Dermis blood vessel endothelial cell (primary cell): ENCODE results near the gene SPRR1A. TPM values are rescaled to one million over a fixed set of nuclear protein-coding genes. Genes with fewer than 3 reads are reported as not detected.

Source experiments
- DNase-seq: peaks from one replicate; pipeline ENCODE4 v3.0.0; 2010
- total RNA-seq: library from RNA; depleted of rRNA; stranded (reverse); fragments of >200 nt; gene quantifications from 2 replicates; pipeline ENCODE4 v1.2.3, GENCODE V29; 2014

SPRR1A gene, protein sequence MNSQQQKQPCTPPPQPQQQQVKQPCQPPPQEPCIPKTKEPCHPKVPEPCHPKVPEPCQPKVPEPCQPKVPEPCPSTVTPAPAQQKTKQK
- not detected in 2 replicates for total RNA-seq

DNA sequence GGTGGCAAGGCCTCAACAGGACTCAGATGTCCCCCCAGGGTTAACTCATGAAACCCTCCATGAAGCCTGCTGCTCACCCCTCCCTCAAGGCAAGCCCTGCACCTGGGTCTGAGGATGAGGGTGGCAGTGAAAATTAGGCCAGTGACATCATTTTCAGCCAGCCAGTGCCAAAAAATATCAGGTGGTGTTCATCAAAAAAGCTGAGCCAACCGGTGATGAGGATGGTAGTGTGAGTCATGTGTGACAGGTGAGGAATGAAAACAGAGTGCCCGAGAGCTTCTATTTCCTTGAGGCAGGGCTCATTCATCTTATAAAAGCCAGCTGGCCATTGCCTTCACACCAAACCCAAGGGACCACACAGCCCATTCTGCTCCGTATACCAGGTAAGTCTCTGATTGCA is at the start of gene SPRR1A:
Gene SPRR1A, plus strand, starts transcription at position 339 of the 400 bp plus-strand sequence. CDS start 1,150 bp downstream, outside the sequence.
- no peak for DNase-seq

DNA sequence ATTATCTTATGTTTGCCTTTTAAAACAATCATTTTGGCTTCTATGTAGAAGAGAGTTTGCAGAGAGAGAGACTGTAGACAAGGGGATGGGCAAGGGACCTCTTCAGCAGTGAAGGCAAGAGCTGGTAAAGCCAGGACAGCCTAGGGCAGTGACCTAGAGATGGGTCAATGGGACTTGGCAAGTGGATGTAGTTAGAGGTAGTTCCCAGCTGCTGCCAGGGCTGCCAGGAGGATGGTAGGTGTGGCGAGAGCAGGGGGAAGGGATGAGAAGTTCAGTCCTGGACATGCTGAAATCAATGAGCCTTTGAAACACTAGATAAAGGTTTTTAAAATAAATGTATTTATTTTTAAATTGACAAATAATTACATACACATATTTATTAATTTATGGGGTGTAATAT is 43.3 kb upstream of the SPRR1A start:
- DNase-seq: no peak

DNA sequence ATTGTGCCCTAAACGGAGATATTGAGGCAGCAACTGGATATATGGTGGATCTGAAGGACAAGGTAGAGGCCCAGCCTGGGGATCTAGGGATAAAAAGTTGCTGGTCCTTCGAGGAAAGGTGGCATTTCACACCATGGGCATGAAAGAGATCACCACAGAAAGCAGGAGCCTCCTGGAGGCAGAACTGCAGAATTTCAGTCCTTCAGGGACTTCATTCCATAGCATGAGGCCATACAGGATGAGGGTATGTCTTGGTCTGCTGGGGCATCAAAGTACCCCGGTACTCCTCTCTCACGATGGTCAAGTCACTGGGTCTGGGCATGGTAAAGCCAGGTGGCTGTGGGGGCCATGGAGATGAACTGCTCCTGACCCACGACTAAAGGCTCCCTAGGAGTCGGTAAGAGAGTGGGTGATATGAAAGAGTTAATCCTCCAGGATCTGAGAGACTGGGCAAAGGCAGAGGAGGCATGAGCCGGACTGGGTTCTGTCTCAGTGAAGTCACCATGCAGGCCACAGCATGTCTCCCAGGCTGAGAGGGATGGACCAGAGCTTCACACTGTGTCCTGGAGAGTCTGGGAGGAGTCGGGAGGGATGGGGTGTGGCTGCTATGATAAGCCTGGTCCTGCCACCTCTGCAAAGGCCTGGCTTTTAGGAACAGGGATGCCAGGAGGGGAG is 42.7 kb upstream of the SPRR1A start:
- no peak for DNase-seq

DNA sequence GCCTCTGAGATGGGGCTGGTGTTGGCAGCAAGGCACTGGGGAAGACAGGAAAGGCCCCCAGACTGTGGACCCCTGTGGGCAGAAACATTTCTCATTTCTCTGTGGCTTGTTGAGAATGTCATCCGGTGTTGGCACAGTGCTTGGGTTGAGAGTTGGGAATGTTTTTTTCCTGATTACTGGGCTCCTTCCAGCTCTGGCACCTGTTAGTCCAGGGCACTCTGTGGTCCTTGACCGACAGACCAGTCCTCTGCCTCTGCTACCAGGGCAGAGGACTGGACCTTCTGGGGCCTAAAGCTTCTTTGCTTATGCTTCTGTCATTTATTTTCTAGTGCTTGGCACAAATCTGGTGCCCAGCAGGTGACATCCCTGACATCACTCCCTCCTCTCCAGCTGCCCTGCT is 41.7 kb upstream of the SPRR1A start:
- DNase-seq: no peak

DNA sequence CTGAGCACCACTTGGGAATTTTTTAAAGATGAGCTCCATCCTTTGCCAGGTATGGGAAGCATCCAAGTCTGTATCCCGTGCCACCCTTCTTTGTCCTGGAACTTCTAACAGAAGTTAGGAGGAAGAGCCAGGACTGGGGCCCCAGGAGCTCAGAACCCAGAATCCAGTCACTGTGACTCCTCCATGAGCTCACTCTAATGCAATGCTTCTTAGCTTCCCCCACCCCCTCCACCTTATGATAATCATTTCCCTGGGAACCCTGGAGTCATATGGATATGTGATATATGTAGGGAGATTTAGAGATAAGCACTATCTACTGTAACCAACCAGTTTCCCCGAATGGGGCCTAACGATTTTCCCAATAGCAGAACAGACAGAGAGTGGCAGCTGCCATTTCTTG is 37.6 kb upstream of the SPRR1A start:
- DNase-seq: no peak

DNA sequence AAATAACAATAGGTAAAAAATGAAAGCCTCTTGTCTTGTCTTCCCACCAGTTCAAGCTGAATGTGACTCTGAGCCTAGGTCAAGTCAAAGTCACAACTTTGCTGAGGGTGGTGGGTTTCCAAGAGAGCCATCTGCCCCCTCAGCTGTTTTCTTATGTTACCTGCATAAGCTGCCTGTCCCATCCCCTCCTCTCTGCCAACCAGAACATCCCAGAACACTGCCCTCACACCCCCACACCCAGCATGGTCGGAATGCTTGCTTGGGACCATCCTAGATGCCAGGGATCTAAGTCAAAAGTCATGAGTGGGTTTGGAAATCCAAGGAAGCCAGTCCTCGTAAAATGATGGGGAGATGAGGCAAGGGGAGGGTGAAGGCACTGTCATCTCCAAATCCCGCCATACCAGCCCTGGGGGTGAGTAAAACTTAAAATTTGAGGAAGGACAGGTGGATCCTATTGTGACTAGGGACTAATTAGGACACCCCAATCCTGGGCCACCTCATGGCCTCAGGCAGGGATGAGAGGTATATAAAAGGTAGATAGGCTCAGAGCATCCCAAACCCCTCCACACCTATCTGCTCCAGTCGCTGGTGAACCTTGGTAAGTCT is 37.1 kb upstream of the SPRR1A start, which contains the start of gene SPRR5:
Gene SPRR5, plus strand, starts transcription at position 556 of the 606 bp plus-strand sequence. CDS start 1,349 bp downstream, outside the sequence.
- DNase-seq: no peak

DNA sequence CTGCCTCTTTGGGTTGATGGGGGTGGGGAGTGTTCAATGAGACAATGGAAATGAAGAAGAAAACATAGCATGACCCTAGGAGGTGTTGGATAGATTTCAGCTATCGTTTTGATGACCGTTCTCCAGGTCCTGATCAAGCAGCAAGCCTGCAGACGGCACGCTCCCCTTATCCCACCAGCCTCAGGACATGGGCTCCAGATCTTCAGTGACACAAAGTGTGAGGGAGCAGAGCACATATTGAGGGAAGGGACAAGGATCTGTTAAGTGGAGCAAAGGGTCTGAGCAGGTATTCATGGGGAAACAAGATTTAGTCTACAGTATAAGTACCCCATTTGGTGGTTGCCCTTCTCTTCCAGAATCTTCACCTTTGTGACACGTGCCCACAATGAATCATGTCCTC is 32.2 kb upstream of the SPRR1A start:
- DNase-seq: no peak

DNA sequence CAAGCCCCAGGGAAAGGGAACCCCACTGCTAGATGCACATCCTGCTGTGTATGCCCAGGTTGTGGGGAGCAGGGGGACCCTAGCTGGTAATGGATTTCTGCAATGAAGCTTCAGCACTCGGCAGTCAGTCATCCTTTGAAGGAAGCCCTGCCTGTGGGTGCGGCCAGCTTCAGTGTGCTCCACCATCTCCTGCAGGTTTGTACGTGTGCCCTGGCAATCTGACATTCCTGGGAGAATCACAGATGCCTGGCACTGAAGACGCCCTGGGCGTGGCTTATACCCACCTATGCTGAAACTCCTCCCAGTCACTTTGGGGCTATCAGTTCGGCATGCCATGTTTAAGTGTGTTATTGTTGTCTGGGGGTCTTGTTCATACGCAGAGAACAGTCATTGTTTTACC is 30.1 kb upstream of the SPRR1A start:
- DNase-seq: no peak

DNA sequence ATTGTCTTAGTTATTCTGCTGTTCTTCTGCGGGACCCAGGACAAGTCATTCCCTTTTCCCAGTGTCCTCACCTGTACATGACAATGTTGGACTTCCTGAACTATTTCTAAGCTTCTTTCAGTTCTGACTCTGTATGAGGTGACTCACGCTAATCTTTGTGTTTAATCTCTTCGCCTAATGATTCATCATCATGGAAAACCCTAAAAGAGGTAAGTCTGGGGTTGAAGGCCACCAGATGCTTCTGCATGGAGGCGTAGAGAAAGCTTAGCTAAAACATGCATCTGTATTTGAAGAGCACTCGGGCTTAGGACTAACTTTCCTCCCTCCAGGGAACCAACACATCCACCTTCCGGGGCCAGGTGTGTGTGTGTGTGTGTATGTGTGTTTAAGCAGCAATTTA is 29.4 kb upstream of the SPRR1A start:
- no peak for DNase-seq

DNA sequence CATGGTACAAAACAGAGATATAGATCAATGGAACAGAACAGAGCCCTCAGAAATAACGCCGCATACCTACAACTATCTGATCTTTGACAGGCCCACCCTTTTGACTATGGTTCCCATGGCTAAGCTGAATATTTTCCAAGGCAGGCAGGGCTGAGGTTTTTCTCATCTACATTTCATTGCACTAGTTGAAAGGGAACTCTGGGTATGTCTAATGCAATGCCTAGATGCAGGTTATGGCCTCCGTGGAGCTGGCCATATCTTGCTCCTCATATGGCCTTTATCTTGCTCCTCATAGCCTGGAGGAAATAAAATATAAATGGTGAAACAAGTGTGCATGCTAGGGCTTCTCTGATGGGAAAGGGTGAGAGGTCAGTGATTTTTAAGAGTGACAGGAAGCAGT is 26.3 kb upstream of the SPRR1A start:
- DNase-seq: no peak

DNA sequence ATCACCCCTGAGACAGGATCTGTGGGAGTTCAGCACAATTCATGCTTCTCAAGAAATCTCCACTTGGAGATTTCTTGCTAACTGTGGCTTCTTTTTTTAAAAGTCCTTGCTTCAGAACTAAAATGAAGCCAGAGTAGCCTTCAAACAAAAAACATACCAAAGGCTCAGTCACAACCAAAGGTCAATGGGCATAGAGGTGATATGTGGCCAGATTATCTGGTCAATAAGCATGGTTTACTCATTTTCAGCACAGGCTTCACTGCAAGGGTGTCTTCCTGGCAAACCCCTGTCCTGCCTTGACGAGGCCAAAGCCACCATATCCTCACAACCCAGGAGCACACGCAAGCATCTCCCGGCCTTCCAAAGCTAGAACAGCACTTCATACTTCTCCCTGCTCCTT is 24.6 kb upstream of the SPRR1A start:
- no peak for DNase-seq

DNA sequence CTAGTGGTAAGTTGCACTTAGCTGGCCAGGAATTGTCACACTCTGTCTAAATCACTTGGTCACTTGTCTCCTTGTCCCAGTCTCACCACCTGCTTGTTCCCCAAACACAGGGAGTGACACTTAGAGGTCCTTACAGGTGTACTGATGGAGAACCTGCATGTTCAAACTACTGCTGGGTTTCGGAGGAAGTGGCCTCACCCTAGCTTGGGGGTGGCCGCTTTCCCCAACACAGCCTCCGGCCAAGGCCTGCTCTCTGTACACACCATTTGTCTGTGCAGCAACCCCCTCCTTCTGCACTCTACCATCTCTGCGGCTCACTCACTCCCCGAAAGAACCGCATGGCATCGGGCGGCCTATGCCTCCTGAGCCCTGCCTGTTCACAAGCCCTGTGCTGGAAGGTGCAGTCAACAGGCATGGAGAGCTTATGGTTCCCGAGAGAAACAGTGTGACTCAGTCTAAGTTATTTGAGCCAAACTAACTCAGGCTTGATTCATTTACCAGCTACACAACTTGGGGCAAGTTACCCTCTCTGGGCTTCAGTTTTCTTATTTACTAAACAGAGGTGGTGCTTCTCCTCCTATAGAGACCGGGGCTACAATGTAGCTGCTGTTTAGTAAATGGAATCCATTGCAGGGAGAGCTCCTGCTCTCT is 24.0 kb upstream of the SPRR1A start:
- DNase-seq: no peak

DNA sequence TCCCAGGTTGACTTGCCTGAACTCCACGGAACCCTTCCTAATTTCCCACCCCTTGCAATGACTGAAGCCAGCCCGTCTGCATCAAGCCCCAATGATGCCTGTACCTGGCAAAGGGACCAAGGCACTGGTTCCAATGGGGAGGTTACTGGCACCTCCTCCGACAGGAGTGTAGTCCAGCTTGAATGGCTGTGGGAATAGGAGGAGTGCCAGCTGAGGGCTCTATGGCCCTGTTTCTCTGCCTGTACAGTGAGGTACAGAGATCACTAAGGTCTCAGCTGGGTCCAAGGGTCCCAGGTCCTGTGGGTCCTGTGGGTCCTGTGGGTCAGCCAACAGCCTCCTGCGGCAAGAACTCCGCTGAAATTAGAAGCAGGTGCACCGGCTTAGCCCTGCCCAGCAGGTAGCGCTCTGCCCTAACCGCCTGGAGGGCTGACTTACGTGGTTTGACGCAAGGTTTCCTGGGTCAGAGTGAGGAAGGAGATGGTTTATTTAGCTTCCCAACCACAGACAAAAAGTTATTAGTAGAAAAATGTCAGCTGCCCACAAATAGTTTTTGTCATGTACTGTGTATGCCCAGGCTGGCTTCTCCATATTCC is 23.3 kb upstream of the SPRR1A start:
- DNase-seq: no peak

DNA sequence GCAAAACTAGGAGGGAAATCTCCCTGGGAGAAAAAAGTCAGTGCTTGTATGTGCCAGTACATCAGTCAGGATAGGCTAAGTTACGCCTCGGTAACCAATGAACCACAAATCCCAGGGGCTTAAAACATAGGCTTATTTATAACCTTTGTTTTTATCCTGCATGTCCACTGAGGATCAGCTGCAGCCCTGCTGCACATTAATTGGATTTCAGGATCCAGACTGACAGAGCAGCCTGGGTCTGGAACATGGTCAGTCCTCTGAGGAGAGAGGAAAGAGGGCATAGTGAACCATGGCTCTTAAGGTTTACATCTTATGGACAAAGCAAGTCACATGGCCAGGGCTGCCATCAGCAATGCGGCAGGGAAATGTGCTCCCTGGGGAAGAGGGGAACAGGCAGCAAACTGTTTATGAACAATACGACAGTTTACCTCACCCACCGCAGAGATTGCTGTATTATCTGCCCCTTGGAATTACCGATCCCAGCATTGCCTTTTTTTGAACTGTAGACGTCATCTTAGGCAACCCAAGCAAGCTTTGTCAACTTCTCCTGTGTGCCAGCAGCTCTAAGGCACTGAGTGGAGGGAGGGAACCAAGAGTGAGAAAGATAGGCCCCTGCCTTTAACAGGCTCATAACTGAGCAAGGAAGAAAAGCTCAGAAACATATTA is 22.5 kb upstream of the SPRR1A start:
- no peak for DNase-seq

DNA sequence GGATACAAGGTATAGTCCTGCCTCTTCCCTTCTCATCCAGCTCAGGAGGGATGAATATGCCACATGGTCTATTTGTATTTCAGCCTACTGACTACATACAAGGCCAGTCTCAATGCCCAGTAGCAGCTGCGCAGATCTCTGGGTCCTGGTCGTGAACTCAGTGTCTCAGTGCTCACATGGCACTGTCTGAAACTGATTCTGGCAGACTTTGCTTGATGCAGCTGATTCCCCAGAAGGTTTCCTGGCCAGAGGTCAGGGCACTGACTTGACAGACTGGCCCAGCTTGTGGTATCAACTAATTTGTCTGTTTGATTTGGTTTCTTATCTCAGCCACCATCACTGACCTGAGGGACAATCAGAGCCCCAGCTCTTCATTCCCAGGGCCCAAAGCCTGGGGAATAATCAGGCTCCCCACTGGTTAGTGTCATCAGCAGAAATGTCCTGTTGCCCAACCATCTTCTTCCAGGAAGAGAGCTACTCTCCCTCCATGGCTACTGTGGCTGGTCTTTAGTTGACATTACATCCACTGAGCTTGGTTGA is 20.9 kb upstream of the SPRR1A start:
- no peak for DNase-seq

DNA sequence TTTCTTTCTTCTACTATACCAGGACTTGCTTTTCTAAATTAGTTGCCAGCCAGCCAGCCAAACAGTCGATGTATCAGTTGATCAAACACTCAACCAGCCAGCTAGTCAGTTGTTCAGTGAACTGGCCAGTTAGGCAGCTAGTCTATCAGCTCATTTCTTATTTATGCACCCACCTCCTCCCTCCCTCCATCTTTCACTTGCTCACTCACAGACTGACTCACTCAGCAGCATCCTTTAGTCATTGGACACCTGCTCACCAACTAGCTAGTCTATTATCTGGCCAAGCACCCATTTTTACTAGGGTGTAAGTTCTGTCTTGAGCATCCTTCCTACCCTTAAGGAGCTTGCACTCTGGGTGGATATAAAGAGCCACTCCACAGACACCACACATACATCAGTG is 19.3 kb upstream of the SPRR1A start:
- no peak for DNase-seq

DNA sequence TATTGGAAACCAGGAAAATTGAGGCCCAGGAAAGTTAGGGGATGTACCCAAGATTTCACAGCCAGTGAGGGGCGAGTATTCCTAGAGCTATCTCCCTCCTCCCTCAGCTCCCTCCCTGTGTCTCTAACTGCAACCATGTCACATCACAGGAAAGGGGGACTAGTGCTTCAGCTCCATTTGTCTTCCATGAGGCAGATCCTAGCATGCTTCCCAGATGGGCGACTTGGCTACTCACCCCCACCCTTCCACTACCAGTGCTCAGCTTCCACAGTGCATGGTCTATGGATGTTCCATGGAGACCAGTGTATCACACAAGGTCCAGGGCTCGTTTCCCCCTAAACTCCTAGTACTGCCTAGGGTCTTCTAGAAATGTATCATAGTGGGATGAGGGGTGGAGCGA is 18.0 kb upstream of the SPRR1A start:
- DNase-seq: no peak

DNA sequence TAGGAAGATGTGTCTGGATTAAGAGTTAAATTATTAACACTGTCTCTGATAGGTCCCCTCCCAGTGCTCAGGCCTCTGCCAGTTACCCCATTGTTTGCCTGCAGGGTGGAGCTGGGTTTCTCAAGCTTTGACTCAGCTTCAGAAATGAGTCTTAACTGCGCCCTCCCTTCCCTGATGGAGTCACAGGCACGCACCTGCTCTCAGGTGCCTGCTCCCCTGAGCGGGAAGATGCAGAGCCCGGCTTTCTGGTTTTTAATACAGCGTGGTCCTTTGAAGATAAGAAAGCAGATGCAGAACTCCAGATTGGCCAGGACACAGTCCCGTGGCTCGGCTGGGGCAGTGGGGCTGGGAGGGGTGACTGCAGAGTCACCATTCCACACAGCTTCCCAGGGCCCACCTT is 16.7 kb upstream of the SPRR1A start:
- no peak for DNase-seq

DNA sequence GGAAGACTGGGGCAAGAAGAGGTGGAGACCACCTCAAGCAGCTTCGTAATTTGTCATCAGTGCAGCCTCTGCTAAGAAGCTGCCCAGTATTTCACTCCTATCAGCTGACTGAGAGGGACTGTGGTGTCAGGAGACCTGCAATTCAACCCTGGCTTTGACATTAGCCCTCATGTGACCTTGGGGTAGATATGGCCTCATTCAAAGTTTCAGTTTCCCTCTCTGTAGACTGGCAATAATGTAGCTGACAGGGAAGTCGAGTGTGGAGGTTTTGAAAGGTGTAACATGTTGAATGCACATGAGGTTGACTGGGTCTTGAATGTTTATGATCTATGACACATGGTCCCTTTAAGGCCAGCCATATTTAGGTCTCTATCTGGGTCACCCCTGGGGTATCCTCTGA is 15.6 kb upstream of the SPRR1A start:
- no peak for DNase-seq

DNA sequence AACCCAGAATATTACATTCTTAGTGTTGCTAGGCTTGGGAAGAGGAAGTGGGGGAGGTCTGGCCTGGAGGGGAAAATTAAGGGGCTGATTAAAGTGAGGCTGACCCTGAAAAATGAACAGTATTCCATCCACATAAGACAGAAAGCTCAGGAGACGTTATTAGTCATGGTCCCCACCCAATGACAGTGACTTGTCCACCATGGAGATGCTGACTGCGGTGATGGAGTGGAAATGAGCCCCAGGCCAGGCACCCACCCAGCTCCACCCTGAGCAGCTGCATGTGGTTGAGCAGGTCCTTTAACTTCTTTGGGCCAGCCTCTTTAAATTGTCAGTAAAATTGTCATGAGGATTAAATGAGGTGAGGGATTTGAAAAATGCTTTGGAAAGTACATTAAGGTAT is 14.8 kb upstream of the SPRR1A start:
- no peak for DNase-seq

DNA sequence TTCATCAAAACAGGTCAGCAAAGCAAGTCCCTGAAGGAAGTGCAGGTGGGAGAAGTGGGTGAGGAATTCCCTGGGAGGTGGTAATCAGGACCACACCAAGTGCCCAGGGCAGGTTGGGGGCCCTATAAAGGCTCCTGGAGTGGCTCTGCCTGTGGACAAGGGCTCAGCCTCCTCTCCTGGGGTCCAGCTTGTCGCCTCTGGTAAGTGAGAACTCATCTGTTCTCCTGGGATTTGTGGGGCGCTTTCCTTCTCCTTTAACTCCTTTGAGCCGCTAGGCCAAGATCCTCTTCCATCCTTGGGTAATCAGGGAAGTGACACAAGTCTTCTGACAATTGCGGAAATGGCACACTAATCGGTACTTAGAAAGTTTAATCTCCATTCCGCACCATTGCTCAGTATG is 13.4 kb upstream of the SPRR1A start, which contains the start of gene SPRR4:
Gene SPRR4, plus strand, starts transcription at position 154 of the 400 bp plus-strand sequence. CDS start 1,243 bp downstream, outside the sequence.
- no peak for DNase-seq

DNA sequence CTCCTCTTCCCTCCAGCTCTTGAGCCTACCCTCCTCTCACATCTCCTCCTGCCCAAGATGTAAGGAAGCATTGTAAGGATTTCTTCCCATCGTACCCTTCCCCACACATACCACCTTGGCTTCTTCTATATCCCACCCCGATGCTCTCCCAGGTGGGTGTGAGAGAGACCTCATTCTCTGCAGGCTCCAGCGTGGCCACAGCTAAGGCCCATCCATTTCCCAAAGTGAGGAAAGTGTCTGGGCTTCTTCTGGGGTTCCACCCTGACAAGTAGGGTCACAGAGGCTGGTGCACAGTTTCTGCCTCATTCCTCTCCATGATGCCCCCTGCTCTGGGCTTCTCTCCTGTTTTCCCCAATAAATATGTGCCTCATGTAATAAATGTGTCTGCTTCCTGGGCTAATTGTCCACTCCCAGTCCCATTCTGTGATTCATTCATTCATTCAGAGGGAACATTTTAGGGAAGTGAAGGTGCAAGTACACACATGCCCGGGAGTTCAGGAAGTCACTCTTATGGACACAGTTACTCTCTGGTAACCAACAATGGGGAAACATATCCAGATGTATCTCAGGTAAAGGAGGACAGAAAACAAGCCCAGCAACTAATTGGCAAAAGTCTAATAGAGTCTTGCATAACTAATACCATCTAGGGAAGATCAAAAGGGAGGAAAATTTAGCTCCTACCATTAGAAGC is 11.5 kb upstream of the SPRR1A start:
- DNase-seq: no peak
